ENCODE data around the gene COL4A4. TPM values are rescaled to one million over a fixed set of nuclear protein-coding genes. Genes with fewer than 3 reads are reported as not detected.

COL4A4 gene
- total and polyA plus RNA-seq, 2 experiments from 2014 or later, result 1.3 to 3.1 TPM

- Histone ChIP-seq H3K79me2 (replicated peaks; ENCODE audit: insufficient read depth) (no peaks in the 10 kb centered on the region), H3F3A (replicated peaks; ENCODE audit: low read depth) (no peaks in the 10 kb centered on the region), H2AFZ (no peak overlapping the region), H3K4me1 (ENCODE audit: insufficient read depth) (peaks cover under 1% of the 10 kb centered on the region; the same call in 1 of the 2 replicates), H4K20me1 (replicated peaks; ENCODE audit: insufficient read depth) (no peaks in the 10 kb centered on the region), H3K4me3 (no peak overlapping the region), H3K4me2 (no peak overlapping the region), H3K36me3 (ENCODE audit: insufficient read depth) (no peaks in the 10 kb centered on the region), H3K27me3 (ENCODE audit: insufficient read depth) (no peaks in the 10 kb centered on the region), H3K27ac (ENCODE audit: low read depth) (no peak overlapping the region), H3K9me2 (ENCODE audit: insufficient read depth) (no peaks in the 10 kb centered on the region)
- peaks cover 2% of the 10 kb centered on the region for H3K27me3 Mint-ChIP-seq (ENCODE audit: insufficient read depth, low read depth, poor library complexity)
- no peak overlapping the region for H3K4me3 Mint-ChIP-seq
- H3K36me3 Mint-ChIP-seq (ENCODE audit: low read depth), result no peaks in the 10 kb centered on the region
- H3K4me1 Mint-ChIP-seq, result no peaks in the 10 kb centered on the region; the same call in 2 of the 3 replicates
- H3K9me3 Mint-ChIP-seq, result no peaks in the 10 kb centered on the region
- no peak overlapping the region for H3K27ac Mint-ChIP-seq
- TF ChIP-seq CTCF (conservative IDR thresholded peaks at IDR 0.05; ENCODE audit: low read depth in 2 of 2), result no peak
- no peak for TF ChIP-seq STAT1 (IDR thresholded peaks at IDR 0.05; ENCODE audit: unreplicated experiment)
- no peak for TF ChIP-seq POLR2AphosphoS5 (IDR thresholded peaks at IDR 0.05; ENCODE audit: low read depth)
- TF ChIP-seq EZH2phosphoT487 (IDR thresholded peaks at IDR 0.05; ENCODE audit: unreplicated experiment), result no peak
- no peak for TF ChIP-seq ETS1 (IDR thresholded peaks at IDR 0.05)
- DNase-seq (ENCODE audit: low spot score) (no peak), ATAC-seq (no peak)
These were observed 192.2 kb downstream of the COL4A4 start for GRCh38 chr2:226971770-226972169.

- DNase-seq (ENCODE audit: low spot score) (no peak), ATAC-seq (no peak)
- Histone ChIP-seq H3K36me3 (ENCODE audit: insufficient read depth) (no peaks in the 10 kb centered on the region), H3K4me1 (ENCODE audit: insufficient read depth) (no peaks in the 10 kb centered on the region), H2AFZ (no peak overlapping the region), H4K20me1 (replicated peaks; ENCODE audit: insufficient read depth) (no peaks in the 10 kb centered on the region), H3K27me3 (ENCODE audit: insufficient read depth) (no peaks in the 10 kb centered on the region), H3K9me2 (ENCODE audit: insufficient read depth) (no peaks in the 10 kb centered on the region), H3F3A (replicated peaks; ENCODE audit: low read depth) (no peaks in the 10 kb centered on the region), H3K4me2 (no peak overlapping the region), H3K79me2 (replicated peaks; ENCODE audit: insufficient read depth) (no peaks in the 10 kb centered on the region), H3K4me3 (no peak overlapping the region), H3K27ac (ENCODE audit: low read depth) (no peak overlapping the region)
- Mint-ChIP-seq H3K9me3 (no peaks in the 10 kb centered on the region), H3K4me3 (no peak overlapping the region), H3K27ac (no peak overlapping the region), H3K27me3 (ENCODE audit: insufficient read depth, low read depth, poor library complexity) (peaks cover 2% of the 10 kb centered on the region), H3K36me3 (ENCODE audit: low read depth) (no peaks in the 10 kb centered on the region), H3K4me1 (no peaks in the 10 kb centered on the region; the same call in 2 of the 3 replicates)
- no peak for TF ChIP-seq CTCF (conservative IDR thresholded peaks at IDR 0.05; ENCODE audit: low read depth in 2 of 2)
- no peak for TF ChIP-seq JUNB (IDR thresholded peaks at IDR 0.05; ENCODE audit: unreplicated experiment)
- TF ChIP-seq ETS1 (IDR thresholded peaks at IDR 0.05), result no peak
- TF ChIP-seq ZNF114 (CRISPR knock-in tag; IDR thresholded peaks at IDR 0.05), result no peak
- TF ChIP-seq ZNF462 (CRISPR knock-in tag; IDR thresholded peaks at IDR 0.05), result no peak
- TF ChIP-seq EZH2 (IDR thresholded peaks at IDR 0.05; ENCODE audit: low read depth, unreplicated experiment), result no peak
- TF ChIP-seq EZH2phosphoT487 (IDR thresholded peaks at IDR 0.05; ENCODE audit: unreplicated experiment), result no peak
These were observed 192.9 kb downstream of the COL4A4 start for GRCh38 chr2:226971084-226971483.
